NCI-H1048 (cell line): Measurements from ENCODE around the gene BCL2.

Experiments used
- DNase-seq: peaks from one replicate; lab custom pipeline; 2025; lab: John Stamatoyannopoulos, UW

The BCL2 gene

GRCh38 chr18:63140038-63140450 is 179.5 kb downstream of the BCL2 start:
- no peak for DNase-seq

DNA sequence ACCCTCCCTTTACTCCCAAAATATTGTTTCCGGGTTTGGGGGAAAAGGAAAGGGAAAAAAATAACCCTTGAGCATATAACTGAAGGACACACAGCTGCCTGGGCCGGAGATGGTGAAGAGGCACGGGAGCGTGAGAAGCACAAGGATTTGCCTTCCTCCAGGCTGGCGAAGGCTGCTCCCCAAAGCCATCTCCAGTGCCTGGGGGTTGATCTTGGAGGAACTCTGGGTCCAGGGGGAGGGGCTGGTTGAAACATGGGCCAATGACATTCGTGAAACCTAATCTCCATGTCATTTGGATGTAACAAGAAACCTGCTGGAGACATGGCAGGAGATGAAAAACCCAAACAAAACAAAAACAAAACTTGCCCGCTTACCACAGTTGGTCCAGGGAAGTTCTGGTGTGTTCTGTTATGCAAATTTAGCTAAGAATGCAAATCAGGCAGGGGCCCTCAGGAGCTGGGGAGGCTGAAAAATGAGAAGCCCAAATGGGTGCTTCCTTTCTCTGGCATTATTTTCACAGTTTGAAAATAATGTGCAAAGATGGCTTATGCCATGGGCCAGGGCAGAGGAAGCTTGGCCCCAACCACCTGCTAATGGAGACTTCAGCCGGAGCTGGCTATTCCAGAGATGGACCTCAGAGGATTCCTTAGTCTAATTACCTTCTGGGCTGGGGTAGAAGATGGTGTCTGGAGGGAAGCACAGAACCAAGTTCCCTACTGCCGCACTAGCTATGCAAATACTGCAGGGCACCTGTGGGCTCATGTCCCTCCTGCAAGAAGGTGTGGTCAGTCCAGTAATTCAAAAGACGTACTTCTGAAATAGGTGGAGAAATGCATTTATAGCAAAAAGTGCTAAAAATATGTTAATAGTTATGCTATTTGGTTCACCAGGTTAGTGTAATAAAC is 180.9 kb downstream of the BCL2 start:
- DNase-seq = peak; percentile 75

- no peak for DNase-seq
Measured at GRCh38 chr18:63137999-63138435, 181.6 kb downstream of the BCL2 start.

DNA sequence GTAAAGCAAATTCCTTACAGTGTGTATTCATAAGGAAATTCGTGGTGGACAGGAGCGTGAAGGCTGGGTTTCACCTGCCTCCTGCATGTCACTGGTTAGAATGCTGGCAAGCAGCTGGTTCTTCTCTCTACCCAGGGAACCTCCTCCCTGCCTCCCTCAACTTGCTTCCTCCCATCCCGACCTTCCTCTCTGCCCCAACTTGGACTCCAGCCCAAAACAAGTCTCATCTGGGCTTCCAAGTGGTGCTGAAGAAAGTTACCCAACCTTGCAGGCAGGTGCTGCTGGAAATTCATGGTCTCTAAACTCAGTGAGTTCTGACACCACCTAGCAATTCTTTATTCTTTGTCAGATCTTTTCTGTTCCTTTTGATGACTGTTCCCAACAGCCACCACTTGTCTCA is 184.5 kb downstream of the BCL2 start:
- no peak for DNase-seq

DNA sequence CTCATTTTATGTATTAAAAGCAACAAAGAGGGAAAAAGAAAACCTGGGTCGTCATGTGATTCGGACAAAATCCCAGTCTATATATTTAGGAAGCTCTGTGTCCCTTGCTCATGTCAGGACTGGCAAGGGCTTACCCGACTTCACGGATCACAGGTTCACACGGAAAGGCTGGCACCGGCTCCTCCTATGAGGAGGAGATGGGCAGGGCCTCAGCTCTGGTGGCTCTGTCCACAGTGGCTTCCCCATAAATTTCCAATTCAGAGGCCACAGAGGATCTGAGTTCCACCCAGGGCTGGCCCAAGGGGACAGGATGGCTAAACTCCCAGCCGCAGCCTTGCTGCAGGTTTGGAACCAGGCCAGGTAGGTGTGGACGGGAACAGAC is 186.8 kb downstream of the BCL2 start:
- no peak for DNase-seq

DNA sequence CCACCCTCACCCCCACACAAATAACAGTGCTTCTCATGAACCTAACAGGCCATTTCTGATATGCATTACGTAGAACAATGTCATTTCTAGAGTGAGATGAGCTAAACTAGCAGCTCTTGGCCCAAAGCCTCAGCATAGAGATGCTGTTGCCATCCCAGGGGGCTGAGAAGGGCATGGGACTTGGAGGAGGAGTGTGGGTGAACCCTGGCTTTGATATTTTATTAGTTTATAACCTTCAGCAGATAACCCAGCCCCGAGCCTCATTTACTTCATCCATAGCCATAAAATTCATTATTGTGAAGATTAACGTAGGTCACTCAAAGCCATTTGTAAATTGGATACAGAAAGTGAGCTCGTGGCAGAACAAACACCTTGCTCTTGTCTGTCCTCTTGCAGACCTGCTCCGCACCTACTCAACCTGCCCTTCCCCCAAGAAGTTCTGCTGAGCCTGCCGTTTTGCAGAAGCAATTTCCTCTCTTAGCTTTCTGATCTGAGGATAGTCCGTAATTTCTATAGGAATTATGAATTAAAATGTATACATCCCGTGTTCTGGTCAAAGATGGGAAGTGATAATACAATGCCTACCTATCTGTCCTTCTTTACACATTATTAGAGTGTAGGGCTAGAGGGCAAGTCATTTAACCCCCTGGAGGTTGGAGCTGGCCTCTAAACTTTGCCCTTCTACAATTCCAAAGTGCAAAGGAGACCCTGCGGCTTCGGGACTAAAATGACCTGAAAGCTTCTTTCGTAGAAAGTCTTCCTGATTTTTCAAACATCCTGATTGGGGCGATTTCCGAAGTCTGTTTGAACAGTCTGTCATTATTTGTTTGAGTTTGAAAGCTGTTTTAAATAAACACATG is 187.4 kb downstream of the BCL2 start:
- no peak for DNase-seq

- DNase-seq = no peak
Measured at GRCh38 chr18:63131106-63131958, 188.2 kb downstream of the BCL2 start.

GRCh38 chr18:63130176-63130575 is 189.4 kb downstream of the BCL2 start:
- DNase-seq = no peak

GRCh38 chr18:63128237-63128974 is 191.2 kb downstream of the BCL2 start:
- no peak for DNase-seq

- DNase-seq = no peak
Measured at GRCh38 chr18:63126134-63127069, 193.2 kb downstream of the BCL2 start.

DNA sequence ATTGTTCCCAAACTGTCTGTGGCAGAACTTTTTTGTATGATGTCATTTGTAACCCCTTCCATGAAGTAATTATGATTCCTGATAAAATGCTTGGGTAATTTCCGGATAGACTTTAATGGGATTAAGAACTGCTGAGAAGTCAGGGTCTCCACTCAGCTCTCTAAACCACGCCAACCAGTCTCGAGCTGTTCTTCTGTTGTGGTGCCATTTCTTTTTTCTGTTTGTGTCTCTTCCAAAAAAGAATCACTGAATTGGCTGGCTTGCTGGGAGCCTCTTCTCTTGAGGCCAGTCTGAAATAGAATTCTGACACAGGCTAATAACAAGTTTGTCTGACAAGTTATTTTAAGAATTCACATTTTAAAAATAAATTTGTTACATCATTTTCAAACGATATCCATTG is 198.9 kb downstream of the BCL2 start:
- DNase-seq = no peak

DNA sequence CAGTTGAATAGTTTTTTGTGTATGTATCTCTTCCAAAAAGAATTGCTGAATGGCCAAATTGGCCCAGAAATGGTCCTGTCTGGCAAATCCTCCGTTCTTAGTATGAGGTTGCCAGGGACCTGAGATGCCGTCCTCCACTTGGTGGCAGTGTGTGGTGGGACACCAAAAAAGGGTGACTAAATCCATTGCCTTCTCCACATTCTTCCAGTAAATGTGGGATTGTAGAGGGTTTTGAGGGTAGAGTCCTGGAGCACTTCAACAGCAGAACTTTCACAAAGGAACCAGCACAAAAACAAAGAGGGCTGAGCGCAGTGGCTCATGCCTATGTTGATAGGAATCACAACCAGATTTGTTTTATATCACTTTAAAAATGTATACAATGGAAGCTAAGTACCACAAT is 199.9 kb downstream of the BCL2 start:
- no peak for DNase-seq

DNA sequence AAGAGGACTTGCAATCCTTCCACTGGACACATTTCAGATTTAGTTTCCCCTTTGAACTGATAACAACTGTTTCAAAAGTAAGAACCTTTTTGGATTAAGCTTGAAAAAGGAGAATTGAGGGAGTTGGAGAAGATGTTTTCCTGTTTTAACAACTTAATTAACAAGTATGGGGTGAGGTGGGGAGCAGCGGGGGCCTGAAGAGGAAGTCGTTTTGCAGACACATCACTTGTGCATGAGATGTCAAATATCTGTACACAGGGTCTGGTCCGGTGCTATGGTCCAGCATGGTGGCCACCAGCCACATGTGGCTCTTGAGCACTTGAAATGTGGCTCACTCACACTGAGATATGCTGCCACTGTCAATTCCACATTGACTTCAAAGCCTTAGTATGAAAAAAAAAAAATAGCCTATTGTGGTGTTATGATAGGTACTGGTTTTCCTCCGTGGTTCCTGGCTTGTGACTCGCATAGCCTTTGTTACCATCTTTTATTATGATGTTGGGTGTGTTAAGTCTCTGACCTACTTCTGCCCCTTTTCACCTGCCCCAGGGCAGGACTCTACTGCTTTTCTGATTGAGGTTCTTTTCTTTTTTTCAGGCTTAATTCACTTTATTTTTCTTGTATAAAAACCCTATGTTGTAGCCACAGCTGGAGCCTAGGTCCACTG is 205.5 kb downstream of the BCL2 start:
- DNase-seq = no peak

DNA sequence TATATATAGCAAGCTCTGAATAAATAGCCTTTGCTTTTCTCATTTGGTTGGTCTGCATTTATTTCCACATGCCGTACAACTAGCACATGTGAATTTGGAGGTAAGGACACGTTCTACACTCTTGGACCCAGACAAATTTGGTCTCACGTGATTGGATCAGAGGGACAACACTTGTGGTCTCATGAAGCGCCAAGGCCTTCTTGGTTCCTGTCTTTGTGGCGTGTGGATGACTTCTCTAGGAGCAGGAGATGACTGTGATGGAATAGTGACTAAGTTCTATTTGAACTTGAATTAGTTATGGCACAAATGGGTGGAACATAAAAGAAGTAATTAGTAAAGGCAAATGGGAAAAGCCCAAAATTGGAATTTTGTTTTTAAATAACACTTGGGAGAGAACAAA is 206.9 kb downstream of the BCL2 start:
- no peak for DNase-seq

GRCh38 chr18:63111671-63112402 is 207.7 kb downstream of the BCL2 start:
- no peak for DNase-seq

DNA sequence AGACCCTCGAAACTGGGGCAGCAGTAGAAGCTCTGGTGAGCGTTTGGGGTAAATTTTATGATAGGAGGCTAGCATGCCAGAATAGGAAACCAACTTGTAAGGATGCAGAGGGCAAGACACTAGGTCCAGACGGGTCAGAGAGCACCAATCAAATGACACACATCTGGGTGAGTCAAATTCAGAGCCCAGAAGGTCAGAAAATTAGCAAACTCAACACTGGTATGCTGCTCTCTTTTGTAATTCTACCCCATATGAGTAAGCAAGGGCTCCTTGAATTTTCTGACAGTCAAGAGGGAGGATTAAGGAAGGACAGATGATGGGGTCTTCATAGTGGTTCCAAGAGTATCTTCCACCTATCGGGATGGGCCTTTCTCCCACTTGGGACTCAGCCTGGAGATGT is 209.8 kb downstream of the BCL2 start:
- DNase-seq = no peak

DNA sequence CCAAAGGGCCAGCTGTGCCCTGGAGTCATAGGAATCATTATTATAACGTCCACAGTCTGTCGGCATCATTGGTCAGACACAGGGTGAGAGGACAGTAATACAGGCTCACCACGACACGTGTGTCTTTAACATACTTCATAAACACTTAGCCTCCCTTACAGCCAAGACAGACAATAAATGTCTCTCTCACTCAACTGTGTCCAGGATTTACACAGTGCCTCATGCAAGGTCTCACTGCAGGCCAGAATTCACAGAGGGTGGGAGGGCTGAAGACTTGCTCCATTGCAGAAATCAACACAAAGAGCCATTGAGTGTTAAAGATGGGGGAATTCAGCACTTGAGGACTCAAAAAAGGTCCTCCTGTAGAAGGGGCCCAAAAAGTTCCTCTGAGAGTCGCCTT is 210.5 kb downstream of the BCL2 start:
- no peak for DNase-seq

- DNase-seq = no peak
Measured at GRCh38 chr18:63107931-63108330, 211.6 kb downstream of the BCL2 start.
